HCT116 (cell line): ENCODE data around the gene PITRM1. TPM values are rescaled to one million over a fixed set of nuclear protein-coding genes. Genes with fewer than 3 reads are reported as not detected.

Experiments
- ATAC-seq: fragments of 200-7000 bp; cut with Tn5 transposase; 2 replicates; pipeline ENCODE4 v1.9.1; 2020; ENCODE audit warnings: mild to moderate bottlenecking, moderate library complexity
- BruUV-seq: library from RNA; stranded (reverse); fragments of 400-500 nt; replicated peaks from 2 replicates; lab custom pipeline; 2021; lab: Mats Ljungman, UMichigan
- CTCF ChIA-PET: fragments of 300-600 bp; sonication (Branson Sonifier 250); formaldehyde crosslinking; loops from one replicate; lab custom pipeline; 2021; ENCODE audit warnings: antibody characterized with exemption; lab: Charles Lee
- POLR2A ChIA-PET: fragments of 300-600, 350-600 bp; sonication (Branson Sonifier 250); formaldehyde crosslinking; loops from one replicate; lab custom pipeline; 2021; ENCODE audit warnings: antibody characterized with exemption; lab: Charles Lee
- RAD21 ChIA-PET, 2 experiments: fragments of 300-600 bp; sonication (Branson Sonifier 250); formaldehyde crosslinking; loops; one replicate each; lab custom pipeline; 2023; ENCODE audit warnings: low total read pairs in 2 of 2; ENCODE audit not compliant: uncharacterized antibody in 2 of 2, unreplicated experiment in 2 of 2, low non-redundant PET in 1 of 2; lab: Charles Lee
- DNase-seq: peaks from one replicate; pipeline ENCODE4 v3.0.0-alpha.2; 2010; ENCODE audit warnings: low read depth, low spot score
- H2AFZ ChIP-seq: fragments of 200-600 bp; shearing (Covaris generic), sonication (generic); 2 replicates; pipeline ENCODE4 v1.6.1; 2017; ENCODE audit warnings: low read depth, mixed run types, mixed read lengths, antibody characterized with exemption, low read length; ENCODE audit not compliant: poor library complexity, severe bottlenecking
- H3K27ac ChIP-seq: 2 replicates; pipeline ENCODE4 v1.5.1; 2012; ENCODE audit warnings: low read depth, low read length
- H3K27me3 ChIP-seq: fragments of 200-600 bp; sonication (generic); 2 replicates; pipeline ENCODE4 v1.6.1; 2016; ENCODE audit warnings: mixed run types, low read length, mixed read lengths; ENCODE audit not compliant: insufficient read depth
- H3K36me3 ChIP-seq, 2 experiments: fragments of 200-500 bp in 1 of 2; fragments of 200-600 bp in 1 of 2; sonication (Bioruptor generic) in 1 of 2; sonication (generic) in 1 of 2; 2 replicates each; pipeline versions ENCODE4 v1.5.1 to v1.6.1; 2014 to 2016; ENCODE audit warnings: low read length in 2 of 2, inconsistent platforms in 1 of 2, mixed read lengths in 1 of 2, mixed run types in 1 of 2; ENCODE audit not compliant: insufficient read depth in 2 of 2, control insufficient read depth in 1 of 2
- H3K4me1 ChIP-seq, 2 experiments: fragments of 200-600 bp in 1 of 2; sonication (generic) in 1 of 2; 2 replicates each; pipeline versions ENCODE4 v1.5.1 to v1.6.1; 2012 to 2017; ENCODE audit warnings: low read length in 2 of 2, inconsistent platforms in 1 of 2, mild to moderate bottlenecking in 1 of 2, mixed read lengths in 1 of 2, mixed run types in 1 of 2, moderate library complexity in 1 of 2; ENCODE audit not compliant: insufficient read depth in 2 of 2, control insufficient read depth in 1 of 2
- H3K4me2 ChIP-seq: fragments of 200-600 bp; sonication (generic); 2 replicates; pipeline ENCODE4 v1.6.1; 2017; ENCODE audit warnings: mixed run types, low read length, mixed read lengths
- H3K4me3 ChIP-seq, 2 experiments: fragments of 200-600 bp in 1 of 2; sonication (generic) in 1 of 2; replicated peaks in 1 of 2; 2 replicates each; pipeline ENCODE4 v1.5.1; 2011 to 2016; ENCODE audit warnings: low read length in 2 of 2, control low read depth in 1 of 2, low read depth in 1 of 2, mild to moderate bottlenecking in 1 of 2, mixed read lengths in 1 of 2, mixed run types in 1 of 2
- H3K79me2 ChIP-seq: fragments of 200-600 bp; sonication (generic); 2 replicates; pipeline ENCODE4 v1.6.1; 2017; ENCODE audit warnings: mild to moderate bottlenecking, mixed run types, low read length, moderate library complexity, mixed read lengths; ENCODE audit not compliant: insufficient read depth
- H3K9ac ChIP-seq: fragments of 200-600 bp; sonication (generic); 2 replicates; pipeline ENCODE4 v1.6.1; 2016; ENCODE audit warnings: low read length, mixed read lengths
- H3K9me2 ChIP-seq: fragments of 200-600 bp; sonication (generic), shearing (Covaris generic); 2 replicates; pipeline ENCODE4 v1.6.1; 2017; ENCODE audit warnings: mixed run types, mild to moderate bottlenecking, moderate library complexity; ENCODE audit not compliant: insufficient read depth
- H3K9me3 ChIP-seq, 2 experiments: fragments of 200-500 bp in 1 of 2; fragments of 200-600 bp in 1 of 2; sonication (Bioruptor generic) in 1 of 2; sonication (generic) in 1 of 2; 2 replicates each; pipeline ENCODE4 v1.6.1; 2014 to 2017; ENCODE audit warnings: low read length in 2 of 2, mixed read lengths in 2 of 2, inconsistent platforms in 1 of 2, low read depth in 1 of 2, mild to moderate bottlenecking in 1 of 2, mixed run types in 1 of 2, moderate library complexity in 1 of 2; ENCODE audit not compliant: control insufficient read depth in 1 of 2, insufficient read depth in 1 of 2
- H4K20me1 ChIP-seq: fragments of 200-600 bp; sonication (generic), shearing (Covaris generic); 2 replicates; pipeline ENCODE4 v1.6.1; 2017; ENCODE audit warnings: mixed run types, mild to moderate bottlenecking, moderate library complexity; ENCODE audit not compliant: insufficient read depth
- ATF3 ChIP-seq: IDR thresholded peaks from 2 replicates; pipeline ENCODE4 v1.6.1; 2012
- CBX3 ChIP-seq: IDR thresholded peaks from 2 replicates; pipeline ENCODE4 v1.6.1; 2012; ENCODE audit warnings: low read depth
- EGR1 ChIP-seq: IDR thresholded peaks from 2 replicates; pipeline ENCODE4 v1.6.1; 2012; ENCODE audit warnings: low read depth
- EZH2 ChIP-seq: fragments of 200-600 bp; sonication (generic); IDR thresholded peaks from 2 replicates; pipeline ENCODE4 v1.6.1; 2017; ENCODE audit warnings: antibody characterized with exemption, mixed run types
- EZH2phosphoT487 ChIP-seq: fragments of 200-600 bp; IDR thresholded peaks from 2 replicates; pipeline ENCODE4 v1.6.1; 2018; ENCODE audit warnings: antibody characterized with exemption, borderline replicate concordance
- FOSL1 ChIP-seq: IDR thresholded peaks from 2 replicates; pipeline ENCODE4 v1.6.1; 2012; ENCODE audit warnings: low read depth
- MAX ChIP-seq: IDR thresholded peaks from 2 replicates; pipeline ENCODE4 v1.6.1; 2012
- POLR2AphosphoS5 ChIP-seq: IDR thresholded peaks from 2 replicates; pipeline ENCODE4 v1.6.1; 2011; ENCODE audit warnings: mild to moderate bottlenecking, low read depth, low read length, moderate library complexity
- REST ChIP-seq: IDR thresholded peaks from 2 replicates; pipeline ENCODE4 v1.6.1; 2012; ENCODE audit warnings: low read depth
- SP1 ChIP-seq: IDR thresholded peaks from 2 replicates; pipeline ENCODE4 v1.6.1; 2012; ENCODE audit warnings: low read depth
- SRF ChIP-seq: IDR thresholded peaks from 2 replicates; pipeline ENCODE4 v1.6.1; 2012; ENCODE audit warnings: low read depth
- TCF7L2 ChIP-seq: IDR thresholded peaks from 2 replicates; pipeline ENCODE4 v1.7.0; 2011; ENCODE audit warnings: borderline replicate concordance, inconsistent platforms; ENCODE audit not compliant: insufficient read depth, insufficient read length; ENCODE audit errors: extremely low read depth
- ZFX ChIP-seq: fragments of 450-650 bp; IDR thresholded peaks from 2 replicates; pipeline ENCODE4 v1.6.1; 2017
- ZNF274 ChIP-seq: fragments of 200-500 bp; sonication (Bioruptor generic); IDR thresholded peaks from 2 replicates; pipeline ENCODE4 v1.6.1; 2014; ENCODE audit warnings: mild to moderate bottlenecking, low read depth, low read length, inconsistent platforms
- intact Hi-C: fragments of 100-400 bp; cut with micrococcal nuclease; formaldehyde crosslinking; loops from 2 replicates; pipeline ENCODE4 v1.10.0; 2022
- total RNA-seq: library from RNA; stranded (reverse); gene quantifications from one replicate; pipeline ENCODE4 v1.2.1, GENCODE V29; 2021; ENCODE audit not compliant: unreplicated experiment

The PITRM1 gene
- total RNA-seq, 1 experiment from 2014 or later: 59.5 TPM

GRCh38 chr10:3150961-3151360, 21.6 kb downstream of the PITRM1 start:
- H4K20me1 ChIP-seq: no peaks in the 10 kb centered on the region
- no peak overlapping the region for H3K4me2 ChIP-seq
- H3K79me2 ChIP-seq: no peaks in the 10 kb centered on the region
- H3K27ac ChIP-seq: no peak overlapping the region
- no peak for DNase-seq
- no peaks in the 10 kb centered on the region for H3K4me1 ChIP-seq
- BruUV-seq: no TSS peak
- no peaks in the 10 kb centered on the region for H3K27me3 ChIP-seq
- no peak overlapping the region for H2AFZ ChIP-seq
- CTCF ChIA-PET: no interaction called here
- no peak overlapping the region for H3K9ac ChIP-seq
- H3K9me3 ChIP-seq: no peaks in the 10 kb centered on the region
- RAD21 ChIA-PET: no interaction called here
- TF ChIP-seq FOSL1: no peak
- TF ChIP-seq EGR1: no peak
- TF ChIP-seq SP1: no peak
- TF ChIP-seq TCF7L2: no peak
- TF ChIP-seq EZH2phosphoT487: no peak
- TF ChIP-seq REST: no peak
- TF ChIP-seq CBX3: no peak
- TF ChIP-seq MAX: no peak
- TF ChIP-seq SRF: no peak
- TF ChIP-seq ZFX: no peak
- no peak for TF ChIP-seq ZNF274
- TF ChIP-seq EZH2: no peak
- no peak for TF ChIP-seq POLR2AphosphoS5
- TF ChIP-seq ATF3: no peak
- intact Hi-C loops: no loop called here
- no peak for ATAC-seq
- no peak overlapping the region for H3K4me3 ChIP-seq
- POLR2A ChIA-PET: no interaction called here
- peaks cover 28 to 51% of the 10 kb centered on the region in 2 experiments for H3K36me3 ChIP-seq
- H3K9me2 ChIP-seq: no peaks in the 10 kb centered on the region
